Measurements from ENCODE around the gene STRIT1. TPM values are rescaled to one million over a fixed set of nuclear protein-coding genes. Genes with fewer than 3 reads are reported as not detected.
A peak's percentile ranks its signal among the peaks of the same experiment; 100 is the strongest.

STRIT1 gene
- total RNA-seq, 2 experiments from 2014 or later: not detected

- ChIA-PET CTCF (ENCODE audit: unreplicated experiment) (no interaction called here), POLR2A (no interaction called here)
These were observed 40.9 kb upstream of the STRIT1 start for GRCh38 chr3:155334215-155334913.

GRCh38 chr3:155332716-155333115 lies 39.2 kb upstream of the STRIT1 start:
- no TSS peak for BruUV-seq (replicated peaks)
- H3K9me2 ChIP-seq (ENCODE audit: insufficient read depth, low read length): no peaks in the 10 kb centered on the region
- H3K4me2 ChIP-seq (ENCODE audit: low read length): no peak overlapping the region
- H3K4me3 ChIP-seq (ENCODE audit: low read depth, low read length, poor library complexity, severe bottlenecking): no peak overlapping the region
- H2AFZ ChIP-seq (ENCODE audit: low read length): no peak overlapping the region
- TF ChIP-seq EZH2phosphoT487 (IDR thresholded peaks at IDR 0.05; ENCODE audit: borderline replicate concordance, low read depth, low read length) (no peak), CTCF (conservative IDR thresholded peaks at IDR 0.05; ENCODE audit: low read length) (no peak)
- no peak overlapping the region for H3K27ac ChIP-seq (ENCODE audit: low read depth, low read length, poor library complexity, severe bottlenecking)
- no peaks in the 10 kb centered on the region for H3K79me2 ChIP-seq (ENCODE audit: insufficient read depth, low read depth, low read length)
- H3K4me1 ChIP-seq (ENCODE audit: insufficient read depth, low read length, poor library complexity, severe bottlenecking): no peaks in the 10 kb centered on the region
- DNase-seq (ENCODE audit: low spot score): no peak
- H3K9me3 ChIP-seq (ENCODE audit: low read length): no peaks in the 10 kb centered on the region
- no peaks in the 10 kb centered on the region for H4K20me1 ChIP-seq (ENCODE audit: insufficient read depth, low read length)
- POLR2A ChIA-PET: interaction anchor here (1.0 kb wide), 1 partner anchor 9 kb away, joined by 3 read pairs; no protein-coding TSS in a partner anchor
- CTCF ChIA-PET (ENCODE audit: unreplicated experiment): no interaction called here
- intact Hi-C loops (cut with micrococcal nuclease; ENCODE audit: unreplicated experiment): no loop called here
- no peaks in the 10 kb centered on the region for H3K36me3 ChIP-seq (ENCODE audit: insufficient read depth, low read length)

More at GRCh38 chr3:155334215-155334913, 40.9 kb upstream of the STRIT1 start:
- intact Hi-C loops (cut with micrococcal nuclease; ENCODE audit: unreplicated experiment): no loop called here
- Histone ChIP-seq H3K9me3 (ENCODE audit: low read length) (no peaks in the 10 kb centered on the region), H3K36me3 (ENCODE audit: insufficient read depth, low read length) (no peaks in the 10 kb centered on the region), H3K9me2 (ENCODE audit: insufficient read depth, low read length) (no peaks in the 10 kb centered on the region), H3K4me1 (ENCODE audit: insufficient read depth, low read length, poor library complexity, severe bottlenecking) (no peaks in the 10 kb centered on the region), H3K79me2 (ENCODE audit: insufficient read depth, low read depth, low read length) (no peaks in the 10 kb centered on the region), H3K4me2 (ENCODE audit: low read length) (no peak overlapping the region), H3K4me3 (ENCODE audit: low read depth, low read length, poor library complexity, severe bottlenecking) (no peak overlapping the region), H2AFZ (ENCODE audit: low read length) (0 out of 2 replicates have a peak overlapping the region, but pooled peaks have one; percentile 3), H4K20me1 (ENCODE audit: insufficient read depth, low read length) (no peaks in the 10 kb centered on the region), H3K27ac (ENCODE audit: low read depth, low read length, poor library complexity, severe bottlenecking) (no peak overlapping the region)
- no TSS peak for BruUV-seq (replicated peaks)
- no peak for DNase-seq (ENCODE audit: low spot score)
- TF ChIP-seq EZH2phosphoT487 (IDR thresholded peaks at IDR 0.05; ENCODE audit: borderline replicate concordance, low read depth, low read length): no peak
- no peak for TF ChIP-seq CTCF (conservative IDR thresholded peaks at IDR 0.05; ENCODE audit: low read length)

GRCh38 chr3:155331078-155331477 lies 37.6 kb upstream of the STRIT1 start:
- no peaks in the 10 kb centered on the region for H4K20me1 ChIP-seq (ENCODE audit: insufficient read depth, low read length)
- POLR2A ChIA-PET: no interaction called here
- intact Hi-C loops (cut with micrococcal nuclease; ENCODE audit: unreplicated experiment): no loop called here
- H3K36me3 ChIP-seq (ENCODE audit: insufficient read depth, low read length): no peaks in the 10 kb centered on the region
- no peak for TF ChIP-seq CTCF (conservative IDR thresholded peaks at IDR 0.05; ENCODE audit: low read length)
- no peak for TF ChIP-seq EZH2phosphoT487 (IDR thresholded peaks at IDR 0.05; ENCODE audit: borderline replicate concordance, low read depth, low read length)
- H3K27ac ChIP-seq (ENCODE audit: low read depth, low read length, poor library complexity, severe bottlenecking): no peak overlapping the region
- H3K4me1 ChIP-seq (ENCODE audit: insufficient read depth, low read length, poor library complexity, severe bottlenecking): no peaks in the 10 kb centered on the region
- no peak for DNase-seq (ENCODE audit: low spot score)
- CTCF ChIA-PET (ENCODE audit: unreplicated experiment): no interaction called here
- BruUV-seq (replicated peaks): no TSS peak
- no peak overlapping the region for H2AFZ ChIP-seq (ENCODE audit: low read length)
- H3K9me2 ChIP-seq (ENCODE audit: insufficient read depth, low read length): no peaks in the 10 kb centered on the region
- H3K4me2 ChIP-seq (ENCODE audit: low read length): no peak overlapping the region
- H3K9me3 ChIP-seq (ENCODE audit: low read length): no peaks in the 10 kb centered on the region
- no peak overlapping the region for H3K4me3 ChIP-seq (ENCODE audit: low read depth, low read length, poor library complexity, severe bottlenecking)
- no peaks in the 10 kb centered on the region for H3K79me2 ChIP-seq (ENCODE audit: insufficient read depth, low read depth, low read length)

Data from OCI-LY7 (cell line).